ENCODE measurements around the gene ACAT2. TPM values are rescaled to one million over a fixed set of nuclear protein-coding genes. Genes with fewer than 3 reads are reported as not detected.

ACAT2 gene
- polyA plus RNA-seq, 1 donor from 2014 or later, result 143 TPM

- no peak overlapping the region for H3K9ac ChIP-seq (ENCODE audit: low read length)
- no peaks in the 10 kb centered on the region for H3F3A ChIP-seq (ENCODE audit: insufficient read depth, low read length, poor library complexity, severe bottlenecking)
- H3K9me3 ChIP-seq (ENCODE audit: low read length), result no peaks in the 10 kb centered on the region
- no peak overlapping the region for H3K27ac ChIP-seq (ENCODE audit: low read length)
- no peaks in the 10 kb centered on the region for H3K9me2 ChIP-seq (ENCODE audit: insufficient read depth, low read length)
- no peak overlapping the region for H2AFZ ChIP-seq (ENCODE audit: low read depth, low read length)
- no peak overlapping the region for H3K4me3 ChIP-seq (ENCODE audit: low read length)
- no peak for TF ChIP-seq MXI1 (conservative IDR thresholded peaks at IDR 0.05; ENCODE audit: poor library complexity, severe bottlenecking)
- no peak for TF ChIP-seq EZH2 (IDR thresholded peaks at IDR 0.05; ENCODE audit: borderline replicate concordance, insufficient read depth, low read length, poor library complexity, severe bottlenecking)
- TF ChIP-seq TAF1 (IDR thresholded peaks at IDR 0.05; ENCODE audit: low read depth), result no peak
- no peak for TF ChIP-seq SMC3 (conservative IDR thresholded peaks at IDR 0.05; ENCODE audit: poor library complexity)
- no peak for TF ChIP-seq CTCF (IDR thresholded peaks at IDR 0.05; ENCODE audit: poor library complexity, severe bottlenecking)
- no peaks in the 10 kb centered on the region for H4K20me1 ChIP-seq (ENCODE audit: insufficient read depth)
- H3K36me3 ChIP-seq (ENCODE audit: insufficient read depth, low read length), result peaks cover 22% of the 10 kb centered on the region
- H3K27me3 ChIP-seq (ENCODE audit: insufficient read depth, low read depth, low read length), result no peaks in the 10 kb centered on the region
- H3K4me2 ChIP-seq (ENCODE audit: low read length), result no peak overlapping the region
- H3K79me2 ChIP-seq (replicated peaks; ENCODE audit: insufficient read depth, low read length), result no peaks in the 10 kb centered on the region
Measured at GRCh38 chr6:159778131-159778530, 16.3 kb downstream of the ACAT2 start.

GRCh38 chr6:159778542-159779103, 16.8 kb downstream of the ACAT2 start:
- H3K4me3 ChIP-seq (ENCODE audit: low read length), result no peak overlapping the region
- no peaks in the 10 kb centered on the region for H3K9me2 ChIP-seq (ENCODE audit: insufficient read depth, low read length)
- no peaks in the 10 kb centered on the region for H3K9me3 ChIP-seq (ENCODE audit: low read length)
- H3K79me2 ChIP-seq (replicated peaks; ENCODE audit: insufficient read depth, low read length), result no peaks in the 10 kb centered on the region
- H3K36me3 ChIP-seq (ENCODE audit: insufficient read depth, low read length), result peaks cover 22% of the 10 kb centered on the region
- no peak overlapping the region for H3K4me2 ChIP-seq (ENCODE audit: low read length)
- no peak overlapping the region for H3K9ac ChIP-seq (ENCODE audit: low read length)
- H3K27me3 ChIP-seq (ENCODE audit: insufficient read depth, low read depth, low read length), result no peaks in the 10 kb centered on the region
- no peaks in the 10 kb centered on the region for H4K20me1 ChIP-seq (ENCODE audit: insufficient read depth)
- no peak overlapping the region for H2AFZ ChIP-seq (ENCODE audit: low read depth, low read length)
- no peak overlapping the region for H3K27ac ChIP-seq (ENCODE audit: low read length)
- H3F3A ChIP-seq (ENCODE audit: insufficient read depth, low read length, poor library complexity, severe bottlenecking), result no peaks in the 10 kb centered on the region
- no peak for TF ChIP-seq EZH2 (IDR thresholded peaks at IDR 0.05; ENCODE audit: borderline replicate concordance, insufficient read depth, low read length, poor library complexity, severe bottlenecking)
- TF ChIP-seq, protein P1, sequence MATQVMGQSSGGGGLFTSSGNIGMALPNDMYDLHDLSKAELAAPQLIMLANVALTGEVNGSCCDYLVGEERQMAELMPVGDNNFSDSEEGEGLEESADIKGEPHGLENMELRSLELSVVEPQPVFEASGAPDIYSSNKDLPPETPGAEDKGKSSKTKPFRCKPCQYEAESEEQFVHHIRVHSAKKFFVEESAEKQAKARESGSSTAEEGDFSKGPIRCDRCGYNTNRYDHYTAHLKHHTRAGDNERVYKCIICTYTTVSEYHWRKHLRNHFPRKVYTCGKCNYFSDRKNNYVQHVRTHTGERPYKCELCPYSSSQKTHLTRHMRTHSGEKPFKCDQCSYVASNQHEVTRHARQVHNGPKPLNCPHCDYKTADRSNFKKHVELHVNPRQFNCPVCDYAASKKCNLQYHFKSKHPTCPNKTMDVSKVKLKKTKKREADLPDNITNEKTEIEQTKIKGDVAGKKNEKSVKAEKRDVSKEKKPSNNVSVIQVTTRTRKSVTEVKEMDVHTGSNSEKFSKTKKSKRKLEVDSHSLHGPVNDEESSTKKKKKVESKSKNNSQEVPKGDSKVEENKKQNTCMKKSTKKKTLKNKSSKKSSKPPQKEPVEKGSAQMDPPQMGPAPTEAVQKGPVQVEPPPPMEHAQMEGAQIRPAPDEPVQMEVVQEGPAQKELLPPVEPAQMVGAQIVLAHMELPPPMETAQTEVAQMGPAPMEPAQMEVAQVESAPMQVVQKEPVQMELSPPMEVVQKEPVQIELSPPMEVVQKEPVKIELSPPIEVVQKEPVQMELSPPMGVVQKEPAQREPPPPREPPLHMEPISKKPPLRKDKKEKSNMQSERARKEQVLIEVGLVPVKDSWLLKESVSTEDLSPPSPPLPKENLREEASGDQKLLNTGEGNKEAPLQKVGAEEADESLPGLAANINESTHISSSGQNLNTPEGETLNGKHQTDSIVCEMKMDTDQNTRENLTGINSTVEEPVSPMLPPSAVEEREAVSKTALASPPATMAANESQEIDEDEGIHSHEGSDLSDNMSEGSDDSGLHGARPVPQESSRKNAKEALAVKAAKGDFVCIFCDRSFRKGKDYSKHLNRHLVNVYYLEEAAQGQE (IDR thresholded peaks at IDR 0.05; ENCODE audit: borderline replicate concordance), result no peak
- TF ChIP-seq POLR2AphosphoS5 (IDR thresholded peaks at IDR 0.05), result no peak
- no peak for TF ChIP-seq EP300 (conservative IDR thresholded peaks at IDR 0.05; ENCODE audit: poor library complexity, severe bottlenecking)
- TF ChIP-seq RAD21 (conservative IDR thresholded peaks at IDR 0.05), result no peak
- TF ChIP-seq CTCF (IDR thresholded peaks at IDR 0.05; ENCODE audit: poor library complexity, severe bottlenecking), result no peak
- TF ChIP-seq MXI1 (conservative IDR thresholded peaks at IDR 0.05; ENCODE audit: poor library complexity, severe bottlenecking), result no peak
- no peak for TF ChIP-seq TAF1 (IDR thresholded peaks at IDR 0.05; ENCODE audit: low read depth)
